ENCODE measurements around the gene NOX5. TPM values are rescaled to one million over a fixed set of nuclear protein-coding genes. Genes with fewer than 3 reads are reported as not detected.

NOX5 gene
- total and polyA plus RNA-seq, 2 experiments from 2014 or later = 0.12 to 0.39 TPM

DNA sequence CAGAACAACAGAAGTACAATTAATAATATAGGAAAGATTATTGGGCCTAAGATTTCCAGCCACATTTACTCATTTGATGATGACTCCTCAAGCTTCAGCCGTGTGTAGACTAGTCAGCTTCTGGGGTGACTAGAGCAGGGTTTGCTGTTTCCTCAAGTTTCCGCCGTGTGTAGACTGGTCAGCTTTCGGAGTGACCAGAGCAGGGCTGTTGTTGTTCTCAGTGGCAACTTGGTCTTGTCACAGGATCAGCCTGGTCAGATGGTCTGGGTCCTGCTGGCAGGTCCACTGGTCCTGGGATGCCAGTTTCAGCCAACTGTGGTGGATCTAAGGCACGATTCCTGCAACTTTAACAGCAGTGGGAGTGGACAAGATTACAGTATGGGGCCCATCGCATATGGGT is 21.8 kb upstream of the NOX5 start:
- H3K27me3 ChIP-seq = no peaks in the 10 kb centered on the region
- no peaks in the 10 kb centered on the region for H3K9me3 ChIP-seq (ENCODE audit: low read depth)
- H3K36me3 ChIP-seq = no peaks in the 10 kb centered on the region
- peaks cover 61% of the 10 kb centered on the region for H3K4me1 ChIP-seq (ENCODE audit: low read depth)
- no peak overlapping the region for H3K4me3 ChIP-seq
- TF ChIP-seq, protein P1, sequence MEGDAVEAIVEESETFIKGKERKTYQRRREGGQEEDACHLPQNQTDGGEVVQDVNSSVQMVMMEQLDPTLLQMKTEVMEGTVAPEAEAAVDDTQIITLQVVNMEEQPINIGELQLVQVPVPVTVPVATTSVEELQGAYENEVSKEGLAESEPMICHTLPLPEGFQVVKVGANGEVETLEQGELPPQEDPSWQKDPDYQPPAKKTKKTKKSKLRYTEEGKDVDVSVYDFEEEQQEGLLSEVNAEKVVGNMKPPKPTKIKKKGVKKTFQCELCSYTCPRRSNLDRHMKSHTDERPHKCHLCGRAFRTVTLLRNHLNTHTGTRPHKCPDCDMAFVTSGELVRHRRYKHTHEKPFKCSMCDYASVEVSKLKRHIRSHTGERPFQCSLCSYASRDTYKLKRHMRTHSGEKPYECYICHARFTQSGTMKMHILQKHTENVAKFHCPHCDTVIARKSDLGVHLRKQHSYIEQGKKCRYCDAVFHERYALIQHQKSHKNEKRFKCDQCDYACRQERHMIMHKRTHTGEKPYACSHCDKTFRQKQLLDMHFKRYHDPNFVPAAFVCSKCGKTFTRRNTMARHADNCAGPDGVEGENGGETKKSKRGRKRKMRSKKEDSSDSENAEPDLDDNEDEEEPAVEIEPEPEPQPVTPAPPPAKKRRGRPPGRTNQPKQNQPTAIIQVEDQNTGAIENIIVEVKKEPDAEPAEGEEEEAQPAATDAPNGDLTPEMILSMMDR (IDR thresholded peaks at IDR 0.05; ENCODE audit: low read depth, low read length) = no peak
- no peak for DNase-seq (ENCODE audit: low read depth in 1 of 2, low spot score in 1 of 2)
- peak overlapping the region; percentile 88 for H3K27ac ChIP-seq

- Histone ChIP-seq H3K27me3 (no peaks in the 10 kb centered on the region), H3K27ac (no peak overlapping the region), H3K9me3 (ENCODE audit: low read depth) (no peaks in the 10 kb centered on the region), H3K36me3 (no peaks in the 10 kb centered on the region), H3K4me1 (ENCODE audit: low read depth) (peaks cover 58% of the 10 kb centered on the region), H3K4me3 (no peak overlapping the region)
- TF ChIP-seq, protein P1 (IDR thresholded peaks at IDR 0.05; ENCODE audit: low read depth, low read length) = no peak
- DNase-seq (ENCODE audit: low read depth in 1 of 2, low spot score in 1 of 2) = no peak
Observed at GRCh38 chr15:68993276-68993675, 21.2 kb upstream of the NOX5 start.

- Histone ChIP-seq H3K27ac (no peak overlapping the region), H3K27me3 (no peaks in the 10 kb centered on the region), H3K9me3 (ENCODE audit: low read depth) (no peaks in the 10 kb centered on the region), H3K36me3 (no peaks in the 10 kb centered on the region), H3K4me3 (no peak overlapping the region), H3K4me1 (ENCODE audit: low read depth) (peaks cover 60% of the 10 kb centered on the region)
- TF ChIP-seq, protein P1 (IDR thresholded peaks at IDR 0.05; ENCODE audit: low read depth, low read length) = no peak
- peak in 1 of 2 donors; percentile 41 for DNase-seq (ENCODE audit: low read depth in 1 of 2, low spot score in 1 of 2)
Observed at GRCh38 chr15:68994149-68994548, 20.3 kb upstream of the NOX5 start.

DNA sequence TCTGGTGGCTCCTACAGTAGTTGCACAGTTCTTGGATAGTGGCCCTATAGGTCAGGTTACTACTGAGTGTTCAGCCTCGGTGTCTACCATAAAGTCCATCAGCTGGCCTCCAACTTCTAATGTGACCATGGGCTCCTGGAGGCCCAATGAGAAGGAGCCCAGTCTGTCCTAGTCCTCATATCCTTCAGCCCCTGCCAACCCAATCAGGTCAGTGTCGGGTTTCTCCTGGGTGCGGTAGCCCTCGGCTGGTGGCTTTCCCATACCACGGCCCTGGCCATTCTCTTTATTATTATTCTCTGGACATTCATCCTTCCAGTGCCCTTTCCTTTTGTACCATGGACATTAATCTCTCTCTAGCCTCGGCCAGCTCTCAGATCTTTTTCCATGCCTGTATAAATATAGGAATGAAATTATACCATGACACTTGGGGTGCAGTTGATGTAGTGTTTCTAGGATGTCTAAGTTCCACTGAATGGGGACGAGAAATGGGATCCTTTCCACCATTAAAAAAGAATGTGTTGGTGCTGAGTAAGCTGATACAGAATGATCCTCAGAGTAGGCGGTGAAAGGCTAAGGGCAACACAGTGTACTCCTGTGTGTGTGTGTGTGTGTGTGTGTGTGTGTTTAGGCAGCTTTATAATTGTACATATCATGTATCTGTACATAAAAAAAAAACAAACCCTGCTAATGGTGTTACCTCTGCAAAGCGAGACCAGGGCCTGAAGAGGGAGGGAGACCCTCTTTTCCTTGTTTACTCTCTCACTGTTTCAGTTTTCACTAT is 19.3 kb upstream of the NOX5 start:
- Histone ChIP-seq H3K4me1 (ENCODE audit: low read depth) (peaks cover 60% of the 10 kb centered on the region), H3K9me3 (ENCODE audit: low read depth) (no peaks in the 10 kb centered on the region), H3K4me3 (no peak overlapping the region), H3K36me3 (no peaks in the 10 kb centered on the region), H3K27ac (no peak overlapping the region), H3K27me3 (no peaks in the 10 kb centered on the region)
- TF ChIP-seq, protein P1 (IDR thresholded peaks at IDR 0.05; ENCODE audit: low read depth, low read length) = no peak
- DNase-seq (ENCODE audit: low read depth in 1 of 2, low spot score in 1 of 2) = no peak

- Histone ChIP-seq H3K4me3 (no peak overlapping the region), H3K36me3 (no peaks in the 10 kb centered on the region), H3K4me1 (ENCODE audit: low read depth) (peaks cover 60% of the 10 kb centered on the region), H3K27me3 (no peaks in the 10 kb centered on the region), H3K9me3 (ENCODE audit: low read depth) (no peaks in the 10 kb centered on the region), H3K27ac (no peak overlapping the region)
- TF ChIP-seq, protein P1 (IDR thresholded peaks at IDR 0.05; ENCODE audit: low read depth, low read length) = no peak
- DNase-seq (ENCODE audit: low read depth in 1 of 2, low spot score in 1 of 2) = no peak
Observed at GRCh38 chr15:68997050-68997449, 17.4 kb upstream of the NOX5 start.

All from cardiac muscle cell (in vitro differentiated cells and primary cell).